DND-41 (cell line): ENCODE data around the gene VPS54.
A peak's percentile ranks its signal among the peaks of the same experiment; 100 is the strongest.

Experiments
- ATAC-seq: fragments of 200-7000 bp; cut with Tn5 transposase; 3 replicates; pipeline ENCODE4 v1.9.1; 2021; ENCODE audit warnings: low read depth; ENCODE audit not compliant: insufficient read depth
- DNase-seq: peaks from one replicate; pipeline ENCODE4 v3.0.0-alpha.2; 2020
- H2AFZ ChIP-seq: 2 replicates; pipeline ENCODE4 v1.6.0; 2012; ENCODE audit warnings: low read depth, low read length
- H3K27ac ChIP-seq: 2 replicates; pipeline ENCODE4 v1.5.1; 2012; ENCODE audit warnings: low read length, inconsistent platforms
- H3K27me3 ChIP-seq: fragments of 200-600 bp; sonication (generic); 2 replicates; pipeline ENCODE4 v1.6.0; 2012; ENCODE audit warnings: low read length, mild to moderate bottlenecking, inconsistent platforms; ENCODE audit not compliant: insufficient read depth, poor library complexity
- H3K36me3 ChIP-seq: 2 replicates; pipeline ENCODE4 v1.5.1; 2012; ENCODE audit warnings: low read length, inconsistent platforms; ENCODE audit not compliant: insufficient read depth
- H3K4me1 ChIP-seq: 2 replicates; pipeline ENCODE4 v1.5.1; 2012; ENCODE audit warnings: mild to moderate bottlenecking, low read length; ENCODE audit not compliant: insufficient read depth
- H3K4me2 ChIP-seq: 2 replicates; pipeline ENCODE4 v1.6.0; 2012; ENCODE audit warnings: mild to moderate bottlenecking, moderate library complexity, low read length, inconsistent platforms; ENCODE audit not compliant: insufficient read depth
- H3K4me3 ChIP-seq, 2 experiments: fragments of 200-600 bp in 1 of 2; shearing (Covaris generic) in 1 of 2; 2 replicates each; pipeline ENCODE4 v1.5.1; 2012 to 2016; ENCODE audit warnings: inconsistent platforms in 2 of 2, low read length in 2 of 2, mild to moderate bottlenecking in 2 of 2, low read depth in 1 of 2, moderate library complexity in 1 of 2
- H3K79me2 ChIP-seq: 2 replicates; pipeline ENCODE4 v1.6.0; 2012; ENCODE audit warnings: low read length, inconsistent platforms; ENCODE audit not compliant: insufficient read depth
- H3K9ac ChIP-seq: 2 replicates; pipeline ENCODE4 v1.6.0; 2012; ENCODE audit warnings: low read depth, mild to moderate bottlenecking, inconsistent platforms, low read length, moderate library complexity
- H3K9me3 ChIP-seq: 2 replicates; pipeline ENCODE4 v1.5.1; 2012; ENCODE audit warnings: low read length, moderate library complexity, mild to moderate bottlenecking, inconsistent platforms; ENCODE audit not compliant: insufficient read depth, severe bottlenecking
- H4K20me1 ChIP-seq: 2 replicates; pipeline ENCODE4 v1.6.0; 2012; ENCODE audit warnings: low read length; ENCODE audit not compliant: insufficient read depth
- CTCF ChIP-seq: IDR thresholded peaks from 2 replicates; pipeline ENCODE4 v1.5.1; 2012; ENCODE audit warnings: borderline replicate concordance, low read length, moderate library complexity, mild to moderate bottlenecking; ENCODE audit not compliant: poor library complexity, severe bottlenecking; ENCODE audit errors: extremely low read depth
- EZH2 ChIP-seq: IDR thresholded peaks from 3 replicates; pipeline ENCODE4 v1.6.1; 2012; ENCODE audit warnings: borderline replicate concordance, low read depth, mild to moderate bottlenecking, moderate library complexity, low read length, inconsistent platforms; ENCODE audit not compliant: severe bottlenecking

VPS54 gene

GRCh38 chr2:63855418-63856302, 163.6 kb downstream of the VPS54 start:
- ATAC-seq (peak; percentile 83), DNase-seq (peak; percentile 69)
- Histone ChIP-seq H3K27ac (peak overlapping the region; percentile 98), H3K4me2 (peak overlapping the region; percentile 69), H3K4me3 (peak overlapping the region; percentile 10 to 51; a peak in 3 of 4 replicates), H3K9ac (peak overlapping the region; percentile 88), H3K79me2 (peaks cover 96% of the 10 kb centered on the region), H4K20me1 (peaks cover 6% of the 10 kb centered on the region; the same call in 1 of the 2 replicates), H3K9me3 (no peaks in the 10 kb centered on the region), H3K4me1 (peaks cover 82% of the 10 kb centered on the region), H2AFZ (no peak overlapping the region), H3K27me3 (no peaks in the 10 kb centered on the region), H3K36me3 (peaks cover 51% of the 10 kb centered on the region)
- TF ChIP-seq EZH2, result no peak
- no peak for TF ChIP-seq CTCF

- Histone ChIP-seq H3K27me3 (no peaks in the 10 kb centered on the region), H2AFZ (no peak overlapping the region), H3K27ac (peak overlapping the region; percentile 98), H3K79me2 (peaks cover 96% of the 10 kb centered on the region), H3K4me3 (peak overlapping the region in 1 of 2 experiments; percentile 51; a peak in 2 of 4 replicates), H3K4me2 (peak overlapping the region; percentile 69), H3K36me3 (peaks cover 32% of the 10 kb centered on the region), H4K20me1 (peaks cover 8% of the 10 kb centered on the region; the same call in 1 of the 2 replicates), H3K4me1 (peaks cover 92% of the 10 kb centered on the region), H3K9ac (peak overlapping the region; percentile 88), H3K9me3 (no peaks in the 10 kb centered on the region)
- ATAC-seq (no peak), DNase-seq (peak; percentile 46)
- TF ChIP-seq CTCF (no peak), EZH2 (no peak)
These were observed 165.5 kb downstream of the VPS54 start for GRCh38 chr2:63853527-63854310.

GRCh38 chr2:63851691-63852311, 167.4 kb downstream of the VPS54 start:
- Histone ChIP-seq H3K79me2 (peaks cover 96% of the 10 kb centered on the region), H2AFZ (no peak overlapping the region), H3K36me3 (peaks cover 18% of the 10 kb centered on the region), H3K9ac (peak overlapping the region; percentile 88), H3K4me2 (peak overlapping the region; percentile 69), H3K9me3 (no peaks in the 10 kb centered on the region), H3K27me3 (no peaks in the 10 kb centered on the region), H3K4me3 (peak overlapping the region in 1 of 2 experiments; percentile 51; a peak in 2 of 4 replicates), H3K27ac (peak overlapping the region; percentile 98), H3K4me1 (peaks cover 98% of the 10 kb centered on the region), H4K20me1 (peaks cover 4% of the 10 kb centered on the region; the same call in 1 of the 2 replicates)
- DNase-seq, result no peak
- TF ChIP-seq EZH2 (no peak), CTCF (no peak)
- no peak for ATAC-seq
